T-helper 22 cell (primary cell): ENCODE measurements around the gene CFAP97D2.
"Not testable (repeated sequence)": the region's sequence is repeated elsewhere in the genome, so short reads cannot be mapped to it uniquely, and the experiment has no call there.

Experiments
- DNase-seq: peaks from one replicate; pipeline ENCODE4 v3.0.0-alpha.2; 2020; ENCODE audit warnings: low read depth

Gene CFAP97D2

DNA sequence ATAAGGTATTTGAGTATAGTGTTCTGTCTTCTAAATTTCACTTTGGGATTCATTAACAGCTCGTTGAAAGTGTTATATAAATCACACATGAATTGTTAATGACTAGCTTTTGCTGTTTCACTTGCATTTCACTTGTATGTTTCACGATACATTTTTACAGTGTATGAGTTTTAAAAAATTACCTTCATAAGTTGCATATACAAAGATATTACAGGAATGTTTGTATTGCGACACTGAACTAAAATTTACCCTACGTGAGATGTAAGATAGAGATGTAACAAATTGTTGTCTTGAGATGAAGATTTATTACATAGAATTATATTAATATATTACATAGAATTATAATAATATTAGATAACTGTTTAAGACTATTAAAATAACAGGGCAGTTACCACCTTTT, 57.2 kb downstream of the CFAP97D2 start:
- DNase-seq = no peak

GRCh38 chr13:114237415-114238112, 58.5 kb downstream of the CFAP97D2 start:
- DNase-seq = no peak

DNA sequence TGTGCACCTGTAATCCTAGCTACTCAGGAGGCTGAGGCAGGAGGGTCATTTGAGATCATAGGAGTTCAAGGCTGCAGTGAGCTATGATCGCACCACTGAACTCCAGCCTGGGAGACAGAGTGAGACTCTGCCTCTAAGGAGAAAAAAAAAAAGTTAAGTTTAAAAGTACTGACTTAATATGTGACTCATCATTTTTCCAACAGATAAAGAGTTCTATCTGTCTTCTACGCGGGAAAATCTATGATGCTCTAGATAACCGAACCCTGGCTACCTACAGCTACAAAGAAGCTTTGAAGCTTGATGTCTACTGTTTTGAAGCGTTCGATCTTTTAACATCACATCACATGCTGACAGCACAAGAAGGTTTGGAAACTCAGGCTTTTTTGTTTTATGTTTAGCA, 62.9 kb downstream of the CFAP97D2 start:
- no peak for DNase-seq

DNA sequence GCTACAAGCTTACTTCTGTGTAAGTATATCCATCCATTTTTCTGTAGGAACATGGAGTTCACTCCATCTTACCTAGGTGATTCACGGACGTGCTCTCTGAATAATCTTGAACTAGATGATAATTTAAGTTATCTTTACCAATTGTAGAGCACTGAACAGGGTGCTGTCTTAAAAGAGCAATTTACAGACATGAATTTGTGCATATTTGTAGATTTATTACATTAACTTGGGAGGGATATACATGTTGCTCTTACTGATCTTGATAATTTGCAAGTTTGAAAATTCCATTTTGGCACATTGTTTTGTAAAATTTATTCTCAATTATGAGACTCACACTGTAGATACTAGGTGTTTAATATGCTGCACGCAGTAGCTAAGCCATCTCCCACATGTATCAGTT, 64.9 kb downstream of the CFAP97D2 start:
- DNase-seq = no peak

DNA sequence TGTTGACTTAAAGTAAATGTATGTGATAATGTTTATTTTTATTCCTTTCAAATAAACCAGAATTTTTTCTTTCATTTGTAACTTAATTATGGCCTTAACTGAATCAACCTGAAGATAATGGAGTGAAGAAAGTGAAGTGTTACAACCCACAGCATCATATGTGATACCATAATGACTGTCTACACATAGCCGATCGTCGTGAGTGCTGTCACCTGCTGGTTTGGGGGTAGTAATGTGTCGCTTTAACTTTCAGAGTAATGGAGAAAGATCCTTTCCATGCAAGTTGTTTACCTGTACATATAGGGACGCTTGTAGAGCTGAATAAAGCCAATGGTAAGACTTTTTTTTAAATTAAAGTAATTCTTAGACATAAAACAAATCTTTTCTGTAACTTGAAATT, 65.6 kb downstream of the CFAP97D2 start:
- DNase-seq = no peak

DNA sequence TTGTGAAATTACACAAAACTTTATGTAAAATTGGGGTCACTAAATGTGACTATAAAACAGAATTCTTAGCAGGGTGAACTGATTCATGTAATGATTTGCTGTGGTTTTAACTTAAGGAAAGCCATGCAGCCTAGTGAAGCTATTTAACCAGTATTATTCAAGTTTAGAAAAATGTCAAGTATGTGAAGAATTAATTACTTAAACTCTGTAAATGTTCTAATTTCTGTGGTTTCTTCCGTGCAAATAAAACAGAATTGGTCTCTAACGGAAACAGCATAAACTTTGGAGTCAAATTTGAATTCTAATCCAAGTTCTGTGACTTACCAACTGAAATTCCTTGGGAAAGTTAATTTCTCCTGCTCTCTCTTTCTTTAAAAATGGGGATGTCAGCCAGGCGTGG, 69.0 kb downstream of the CFAP97D2 start:
- no peak for DNase-seq

DNA sequence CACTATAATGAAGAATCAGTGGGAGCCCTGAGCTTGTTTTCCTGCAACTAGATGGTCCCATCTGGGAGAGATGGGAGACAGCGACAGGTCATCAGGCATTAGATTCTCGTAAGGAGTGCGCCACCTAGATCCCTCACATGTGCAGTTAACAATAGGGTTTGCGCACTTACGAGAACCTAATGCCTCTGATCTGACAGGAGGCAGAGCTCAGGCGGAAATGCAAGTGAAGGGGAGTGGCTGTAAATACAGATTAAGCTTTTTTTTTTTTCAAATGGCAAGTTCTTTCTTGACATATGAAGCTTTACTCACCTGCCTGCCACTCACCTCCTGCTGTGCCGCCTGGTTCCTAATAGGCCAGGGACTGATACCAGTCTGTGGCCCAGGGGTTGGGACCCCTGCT, 70.0 kb downstream of the CFAP97D2 start:
- no peak for DNase-seq

GRCh38 chr13:114251639-114252440, 72.8 kb downstream of the CFAP97D2 start:
- not testable (repeated sequence) for DNase-seq

DNA sequence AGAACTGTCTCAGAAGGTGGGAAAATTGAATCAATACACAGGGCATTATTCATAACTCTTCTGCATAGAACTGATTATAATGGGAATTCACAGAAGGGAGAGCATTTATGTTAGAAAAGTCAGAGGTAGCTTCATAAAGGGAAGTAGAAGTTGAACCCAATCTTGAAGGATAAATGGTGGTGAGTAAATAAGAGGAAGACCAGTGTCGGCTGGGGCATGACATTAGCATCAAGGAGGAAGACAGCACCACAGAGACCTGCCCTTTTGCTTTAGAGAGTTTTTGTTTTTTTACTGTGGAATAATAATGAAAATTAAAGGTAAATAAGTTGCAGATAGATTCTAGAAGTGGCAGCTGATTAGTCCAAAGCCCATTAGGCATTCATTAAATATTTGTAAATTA, 77.5 kb downstream of the CFAP97D2 start:
- DNase-seq = no peak

DNA sequence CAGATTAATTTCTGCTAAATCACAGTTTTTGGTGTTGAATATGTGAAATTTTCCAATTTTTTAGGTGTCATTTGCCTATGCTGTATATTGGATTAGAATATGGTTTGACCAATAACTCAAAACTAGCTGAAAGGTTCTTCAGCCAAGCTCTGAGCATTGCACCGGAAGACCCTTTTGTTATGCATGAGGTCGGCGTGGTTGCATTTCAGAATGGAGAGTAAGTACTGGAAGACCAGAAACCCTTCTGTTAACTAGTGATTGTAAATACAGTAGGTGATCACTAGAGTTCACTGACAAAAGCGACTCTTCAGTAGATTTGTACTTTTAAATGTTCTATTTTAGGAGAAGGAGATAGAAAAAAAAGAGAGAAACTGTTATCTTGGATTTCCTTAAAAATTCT, 78.0 kb downstream of the CFAP97D2 start:
- no peak for DNase-seq

GRCh38 chr13:114258589-114258988, 79.5 kb downstream of the CFAP97D2 start:
- DNase-seq = no peak

DNA sequence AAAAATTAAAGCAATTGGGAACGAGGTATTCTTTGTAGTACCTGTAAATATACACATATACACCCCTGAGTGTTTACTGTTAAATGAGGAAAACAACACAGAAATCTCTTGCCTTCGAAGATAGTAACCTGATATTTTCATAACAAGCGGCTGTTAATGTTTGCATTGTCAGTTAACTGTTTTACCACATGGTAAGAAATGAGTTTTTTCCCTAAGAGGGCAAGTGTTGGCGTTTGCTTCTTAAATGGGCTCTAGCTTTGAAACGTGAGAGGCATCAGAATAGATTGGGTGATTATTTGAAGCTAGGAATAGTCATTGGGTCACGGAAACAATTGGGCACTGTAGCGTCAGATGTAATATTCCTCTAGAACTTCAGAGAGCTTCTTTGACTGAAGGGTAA, 80.3 kb downstream of the CFAP97D2 start:
- DNase-seq = no peak

- DNase-seq = no peak
These were observed 80.9 kb downstream of the CFAP97D2 start for GRCh38 chr13:114259974-114260373.

- no peak for DNase-seq
These were observed 81.8 kb downstream of the CFAP97D2 start for GRCh38 chr13:114260814-114261213.

DNA sequence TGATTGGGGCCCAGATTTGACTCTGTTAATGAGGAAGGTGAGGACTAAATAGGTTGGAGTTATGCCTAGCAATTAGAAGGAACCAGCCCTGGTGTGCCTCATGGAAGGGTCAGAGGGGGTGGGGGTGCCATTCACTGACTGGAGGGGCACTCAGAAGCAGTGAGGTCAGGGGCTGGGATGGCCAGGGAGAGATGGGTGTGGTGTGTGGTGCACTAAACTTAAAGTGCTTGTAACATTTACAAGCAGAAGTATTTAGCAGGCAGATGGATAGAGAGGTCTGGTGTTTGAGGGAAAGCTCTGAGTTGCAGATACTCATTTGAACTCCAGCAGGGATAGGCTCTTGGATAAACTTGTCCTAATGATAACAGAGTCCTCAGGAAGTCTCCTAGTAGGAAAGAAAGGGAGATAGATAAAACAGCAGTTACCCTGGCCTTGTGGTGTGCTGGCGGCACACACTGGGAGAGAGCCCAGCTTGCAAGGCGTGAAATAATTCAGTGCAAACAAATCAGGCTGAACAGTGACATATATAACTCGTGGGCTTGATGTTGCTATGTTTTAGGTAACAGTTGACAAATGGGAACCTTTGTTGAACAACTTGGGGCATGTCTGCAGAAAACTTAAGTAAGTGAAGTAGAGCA, 82.4 kb downstream of the CFAP97D2 start:
- no peak for DNase-seq

- no peak for DNase-seq
These were observed 84.5 kb downstream of the CFAP97D2 start for GRCh38 chr13:114263578-114263977.

DNA sequence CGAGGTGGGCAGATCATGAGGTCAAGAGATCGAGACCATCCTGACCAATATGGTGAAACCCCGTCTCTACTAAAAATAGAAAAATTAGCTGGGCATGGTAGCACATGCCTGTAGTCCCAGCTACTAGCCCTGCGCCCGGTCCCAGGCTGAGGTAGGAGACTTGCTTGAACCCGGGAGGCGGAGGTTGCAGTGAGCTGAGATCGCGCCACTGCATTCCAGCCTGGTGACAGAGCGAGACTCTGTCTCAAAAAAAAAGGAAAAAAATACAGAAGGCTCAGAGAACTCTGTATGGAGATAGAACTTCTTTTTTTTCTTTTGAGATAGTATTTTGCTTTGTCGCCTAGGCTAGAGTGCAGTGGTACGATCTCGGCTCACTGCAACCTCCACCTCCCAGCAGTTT, 85.3 kb downstream of the CFAP97D2 start:
- DNase-seq = not testable (repeated sequence)

DNA sequence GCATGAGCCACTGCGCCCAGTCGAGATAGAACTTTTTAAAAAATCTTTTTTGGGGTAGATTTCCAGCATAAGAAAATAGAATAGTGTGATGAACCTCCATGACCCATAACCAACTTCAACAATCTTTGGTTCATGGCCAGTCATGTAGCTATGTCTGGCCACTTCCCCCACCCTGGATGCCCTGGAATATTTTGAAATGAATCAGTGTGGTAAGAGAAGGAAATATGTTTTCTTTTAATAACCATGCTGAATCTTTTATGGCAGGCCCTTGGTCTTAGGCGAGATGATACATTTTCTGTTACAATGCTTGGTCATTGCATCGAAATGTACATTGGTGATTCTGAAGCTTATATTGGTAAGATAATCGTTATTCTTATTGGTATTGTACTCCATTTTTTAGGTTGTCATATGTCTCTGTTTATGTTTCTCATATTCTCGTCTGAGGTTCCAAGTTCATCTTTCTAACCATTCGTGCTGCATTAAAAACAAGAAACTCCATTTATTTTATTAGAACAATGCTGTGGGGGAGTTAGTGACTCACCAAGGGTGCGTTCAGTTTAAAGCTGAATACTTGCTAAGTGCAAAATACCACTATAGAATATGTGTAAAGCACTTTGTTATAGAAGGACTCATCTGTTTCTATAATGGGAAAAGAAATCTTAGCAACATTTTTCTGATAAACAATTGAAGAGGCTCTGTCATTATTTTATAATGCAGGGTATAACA, 86.0 kb downstream of the CFAP97D2 start:
- no peak for DNase-seq

DNA sequence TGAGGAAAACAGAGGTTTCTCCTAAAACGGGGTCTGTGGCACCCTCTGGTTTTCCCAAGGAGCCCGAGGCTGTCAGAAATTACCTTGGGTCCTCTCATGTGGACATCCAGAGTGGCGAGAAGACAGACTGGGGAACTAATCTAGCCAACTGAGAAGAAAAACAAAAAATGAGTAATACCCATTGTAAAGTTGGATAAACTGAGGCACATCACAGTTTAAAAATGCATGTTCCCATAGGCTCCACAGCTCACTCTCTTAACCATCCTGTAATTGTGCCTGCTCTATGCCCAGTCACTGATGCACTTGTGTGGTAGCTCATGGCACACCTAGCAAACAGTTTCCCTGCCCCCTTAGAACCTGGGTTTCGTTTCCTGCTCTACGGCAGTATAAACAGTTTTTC, 87.2 kb downstream of the CFAP97D2 start:
- no peak for DNase-seq

DNA sequence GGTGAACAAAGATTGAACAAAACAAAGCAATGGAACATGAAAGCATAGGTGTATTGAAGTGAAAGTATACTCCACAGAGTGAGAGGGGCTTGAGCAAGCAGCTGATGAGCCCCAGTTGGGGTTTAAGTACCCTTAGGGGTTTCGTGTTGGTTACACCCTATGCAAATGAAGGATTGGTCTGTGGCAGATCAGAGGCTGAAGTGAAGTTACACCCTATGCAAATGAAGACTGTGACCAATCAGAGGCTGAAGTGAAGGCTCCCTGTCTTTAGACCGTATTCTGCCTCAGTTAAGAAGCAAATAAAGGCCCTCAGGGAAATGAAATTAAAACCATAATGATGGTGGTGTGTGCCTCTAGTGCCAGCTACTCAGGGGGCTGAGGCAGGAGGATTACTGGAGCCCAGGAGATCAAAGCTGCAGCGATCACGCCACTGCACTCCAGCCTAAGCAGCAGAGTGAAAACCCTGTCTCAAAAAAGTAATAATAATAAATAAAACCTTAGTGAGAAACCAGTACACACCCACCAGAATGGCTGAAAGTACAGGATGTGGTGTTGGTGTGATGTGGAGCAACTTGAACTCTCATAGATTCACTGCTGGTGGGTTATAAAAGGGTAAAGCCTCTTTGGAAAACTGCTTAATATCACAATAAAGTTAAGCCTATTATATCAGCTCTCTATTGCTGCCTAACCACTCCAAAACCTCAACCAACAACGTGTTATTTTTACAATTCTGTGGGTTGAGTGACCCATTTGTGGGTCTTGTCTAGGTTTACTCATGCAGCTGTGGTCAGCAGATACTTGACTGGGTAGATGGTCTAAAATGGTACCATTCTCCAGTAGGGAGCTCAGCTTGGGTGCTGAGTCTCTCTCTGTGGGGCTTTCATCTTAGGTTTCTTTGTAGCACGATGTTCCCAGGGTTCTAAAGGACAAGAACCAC, 89.6 kb downstream of the CFAP97D2 start:
- DNase-seq = no peak

GRCh38 chr13:114269281-114269770, 90.3 kb downstream of the CFAP97D2 start:
- no peak for DNase-seq
